ENCODE measurements around the gene ME1. TPM values are rescaled to one million over a fixed set of nuclear protein-coding genes. Genes with fewer than 3 reads are reported as not detected.

Gene ME1
- total RNA-seq, 4 donors from 2014 or later = 20.4 to 58.6 (median 27.2) TPM

- intact Hi-C loops (cut with DNase I) = no loop called here
- Histone ChIP-seq H3K27ac (no peak overlapping the region), H3K9me3 (no peaks in the 10 kb centered on the region), H3K36me3 (no peaks in the 10 kb centered on the region), H3K4me1 (no peaks in the 10 kb centered on the region), H3K27me3 (no peaks in the 10 kb centered on the region), H3K4me3 (no peak overlapping the region)
- no peak for DNase-seq
- 68 to 76% methylated on average over 2 of the region's 2 CpGs for WGBS, 2 donors
- TF ChIP-seq POLR2A (IDR thresholded peaks at IDR 0.05) (no peak), CTCF (IDR thresholded peaks at IDR 0.05) (no peak)
These were observed 97.4 kb downstream of the ME1 start for GRCh38 chr6:83333500-83333899.

DNA sequence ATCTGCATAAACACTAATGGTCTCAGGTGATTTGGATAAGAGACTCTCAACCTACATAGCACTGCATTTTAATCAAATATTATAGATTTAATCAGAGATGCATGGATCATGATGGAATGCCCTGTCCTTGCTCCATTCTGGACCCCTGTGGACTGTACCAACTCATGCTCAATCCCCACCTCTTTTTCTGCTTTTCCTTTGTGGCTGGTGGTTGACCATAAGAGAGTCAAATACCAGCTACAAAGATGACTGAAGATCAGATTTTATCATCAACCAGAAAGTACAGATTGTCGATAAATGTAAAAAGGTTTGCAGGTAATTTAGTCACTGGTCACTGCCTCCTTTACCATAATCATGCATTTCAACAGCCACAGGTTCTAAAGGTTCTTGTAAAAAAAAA lies 116.2 kb downstream of the ME1 start:
- Histone ChIP-seq H3K4me1 (no peaks in the 10 kb centered on the region), H3K4me3 (no peak overlapping the region), H3K9me3 (no peaks in the 10 kb centered on the region), H3K36me3 (peaks cover 0 to 6% (median 0%) of the 10 kb centered on the region in 3 donors), H3K27ac (no peak overlapping the region), H3K27me3 (no peaks in the 10 kb centered on the region)
- no peak for DNase-seq
- intact Hi-C loops (cut with DNase I) = no loop called here
- WGBS, 2 donors = 45 to 85% methylated on average over 1 of the region's 1 CpG
- no peak for TF ChIP-seq CTCF (IDR thresholded peaks at IDR 0.05)
- no peak for TF ChIP-seq POLR2A (IDR thresholded peaks at IDR 0.05)

GRCh38 chr6:83313882-83314281 lies 117.0 kb downstream of the ME1 start:
- Histone ChIP-seq H3K27me3 (no peaks in the 10 kb centered on the region), H3K9me3 (no peaks in the 10 kb centered on the region), H3K4me1 (no peaks in the 10 kb centered on the region), H3K36me3 (peaks cover 0 to 6% (median 0%) of the 10 kb centered on the region in 3 donors), H3K4me3 (no peak overlapping the region), H3K27ac (no peak overlapping the region)
- intact Hi-C loops (cut with DNase I) = no loop called here
- TF ChIP-seq CTCF (IDR thresholded peaks at IDR 0.05) = no peak
- no peak for TF ChIP-seq POLR2A (IDR thresholded peaks at IDR 0.05)
- DNase-seq = no peak

DNA sequence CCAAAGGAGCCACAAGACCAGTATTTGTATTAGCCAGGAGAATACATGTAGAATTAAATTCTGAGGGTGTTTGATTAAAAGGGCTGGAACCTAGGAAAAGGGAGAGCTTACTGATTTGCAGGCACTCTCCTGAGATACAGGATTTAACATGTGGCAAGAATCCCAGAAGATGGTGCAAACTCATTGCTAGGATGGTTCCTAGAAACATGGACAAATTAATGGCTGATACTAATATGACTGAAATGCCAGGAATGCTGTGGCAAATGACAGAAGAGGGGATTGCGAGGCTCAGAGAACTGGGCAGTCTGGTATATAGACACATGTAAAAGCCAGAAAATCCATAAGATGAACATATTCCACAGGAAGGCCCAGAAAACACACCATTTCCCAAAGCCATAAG lies 119.6 kb downstream of the ME1 start:
- H3K9me3 ChIP-seq = no peaks in the 10 kb centered on the region
- 84 to 92% methylated on average over 1 of the region's 1 CpG for WGBS, 2 donors
- no peaks in the 10 kb centered on the region for H3K27me3 ChIP-seq
- no peaks in the 10 kb centered on the region for H3K4me1 ChIP-seq
- H3K36me3 ChIP-seq = peaks cover 0 to 6% (median 0%) of the 10 kb centered on the region in 3 donors
- intact Hi-C loops (cut with DNase I) = no loop called here
- DNase-seq = no peak
- no peak for TF ChIP-seq POLR2A (IDR thresholded peaks at IDR 0.05)
- TF ChIP-seq CTCF (IDR thresholded peaks at IDR 0.05) = no peak
- H3K27ac ChIP-seq = no peak overlapping the region
- no peak overlapping the region for H3K4me3 ChIP-seq

- WGBS, 2 donors = 73 to 77% methylated on average over 4 of the region's 4 CpGs
- DNase-seq = no peak
- TF ChIP-seq POLR2A (IDR thresholded peaks at IDR 0.05) (no peak), CTCF (IDR thresholded peaks at IDR 0.05) (no peak)
- intact Hi-C loops (cut with DNase I) = no loop called here
- H3K27ac ChIP-seq = no peak overlapping the region
- no peak overlapping the region for H3K4me3 ChIP-seq
- peaks cover 0 to 6% (median 0%) of the 10 kb centered on the region in 3 donors for H3K36me3 ChIP-seq
- no peaks in the 10 kb centered on the region for H3K9me3 ChIP-seq
- no peaks in the 10 kb centered on the region for H3K4me1 ChIP-seq
- no peaks in the 10 kb centered on the region for H3K27me3 ChIP-seq
These were observed 120.8 kb downstream of the ME1 start for GRCh38 chr6:83310046-83310445.

Measured in esophagus squamous epithelium (tissue), 5 donors.